AG04450 (cell line): ENCODE data around the gene MOBP. TPM values are rescaled to one million over a fixed set of nuclear protein-coding genes. Genes with fewer than 3 reads are reported as not detected.

Experiments used
- CTCF ChIA-PET: fragments of 300-600, 350-600 bp; formaldehyde crosslinking; extraction: SDS; loops from one replicate; lab custom pipeline; 2022; ENCODE audit warnings: antibody characterized with exemption, inconsistent platforms; lab: Charles Lee
- POLR2A ChIA-PET: fragments of 350-600 bp; formaldehyde crosslinking; extraction: SDS; loops from one replicate; lab custom pipeline; 2021; ENCODE audit warnings: antibody characterized with exemption, inconsistent platforms; lab: Yijun Ruan, JAX
- DNase-seq: peaks from one replicate; pipeline ENCODE4 v3.0.0-alpha.2; 2011; ENCODE audit warnings: low read depth, low spot score
- H3K27ac ChIP-seq: one replicate; pipeline ENCODE4 v1.5.1; 2012; ENCODE audit warnings: low read depth, low read length, control low read depth
- H3K27me3 ChIP-seq: one replicate; pipeline ENCODE4 v1.6.0; 2012; ENCODE audit warnings: low read length; ENCODE audit not compliant: control insufficient read depth, insufficient read depth
- H3K4me3 ChIP-seq: 2 replicates; pipeline ENCODE4 v1.5.1; 2011; ENCODE audit warnings: mild to moderate bottlenecking, low read depth, low read length, control low read depth
- H3K9me3 ChIP-seq: 2 replicates; pipeline ENCODE4 v1.5.1; 2012; ENCODE audit warnings: low read length; ENCODE audit not compliant: control insufficient read depth, insufficient read depth
- CTCF ChIP-seq: IDR thresholded peaks from 2 replicates; pipeline ENCODE4 v1.5.1; 2011; ENCODE audit warnings: low read depth, low read length, control low read depth, inconsistent platforms
- polyA plus RNA-seq: library from polyadenylated mRNA; depleted of rRNA; stranded (reverse); fragments of >200 nt; gene quantifications from 2 replicates; pipeline ENCODE4 v1.2.3, GENCODE V29; 2011

MOBP gene
- polyA plus RNA-seq, 1 experiment = not detected

GRCh38 chr3:39502838-39503145 is 35.3 kb downstream of the MOBP start:
- Histone ChIP-seq H3K27me3 (peaks cover 20% of the 10 kb centered on the region), H3K9me3 (no peaks in the 10 kb centered on the region; the same call in 1 of the 2 replicates), H3K27ac (no peak overlapping the region), H3K4me3 (no peak overlapping the region)
- CTCF ChIA-PET = interaction anchor here (1.1 kb wide), 1 partner anchor 86 kb away, joined by 3 read pairs; no protein-coding TSS in a partner anchor
- no peak for TF ChIP-seq CTCF
- DNase-seq = no peak
- POLR2A ChIA-PET = no interaction called here

- H3K27me3 ChIP-seq = peaks cover 18% of the 10 kb centered on the region
- CTCF ChIA-PET = no interaction called here
- POLR2A ChIA-PET = no interaction called here
- DNase-seq = no peak
- no peak overlapping the region for H3K27ac ChIP-seq
- no peak for TF ChIP-seq CTCF
- no peaks in the 10 kb centered on the region; the same call in 1 of the 2 replicates for H3K9me3 ChIP-seq
- no peak overlapping the region for H3K4me3 ChIP-seq
Measured at GRCh38 chr3:39505866-39506742, 38.6 kb downstream of the MOBP start.

- POLR2A ChIA-PET = no interaction called here
- no peak overlapping the region for H3K4me3 ChIP-seq
- TF ChIP-seq CTCF = no peak
- H3K27me3 ChIP-seq = peaks cover 11% of the 10 kb centered on the region
- H3K27ac ChIP-seq = no peak overlapping the region
- H3K9me3 ChIP-seq = no peaks in the 10 kb centered on the region; the same call in 1 of the 2 replicates
- DNase-seq = no peak
- CTCF ChIA-PET = interaction anchor here (0.9 kb wide), 1 partner anchor 8 kb away, joined by 4 read pairs; no protein-coding TSS in a partner anchor
Measured at GRCh38 chr3:39506863-39507262, 39.4 kb downstream of the MOBP start.

GRCh38 chr3:39513791-39514369 is 46.4 kb downstream of the MOBP start:
- no peak overlapping the region for H3K4me3 ChIP-seq
- H3K9me3 ChIP-seq = no peaks in the 10 kb centered on the region
- ChIA-PET CTCF (interaction anchor here (0.8 kb wide), 1 partner anchor 66 kb away, joined by 3 read pairs; no protein-coding TSS in a partner anchor), POLR2A (no interaction called here)
- peaks cover 4% of the 10 kb centered on the region for H3K27me3 ChIP-seq
- no peak for TF ChIP-seq CTCF
- H3K27ac ChIP-seq = no peak overlapping the region
- DNase-seq = no peak
